GM12892 (cell line): Measurements from ENCODE around the gene CYP19A1.

Experiments used
- POLR2A ChIP-seq: IDR thresholded peaks from 2 replicates; pipeline ENCODE4 v1.6.1; 2011; ENCODE audit warnings: low read depth, low read length, control low read depth
- POLR2AphosphoS5 ChIP-seq: IDR thresholded peaks from 2 replicates; pipeline ENCODE4 v1.6.1; 2011; ENCODE audit warnings: low read depth, low read length, control low read depth
- TAF1 ChIP-seq: IDR thresholded peaks from 2 replicates; pipeline ENCODE4 v1.6.1; 2011; ENCODE audit warnings: low read depth, mild to moderate bottlenecking, control low read depth, low read length, borderline replicate concordance

DNA sequence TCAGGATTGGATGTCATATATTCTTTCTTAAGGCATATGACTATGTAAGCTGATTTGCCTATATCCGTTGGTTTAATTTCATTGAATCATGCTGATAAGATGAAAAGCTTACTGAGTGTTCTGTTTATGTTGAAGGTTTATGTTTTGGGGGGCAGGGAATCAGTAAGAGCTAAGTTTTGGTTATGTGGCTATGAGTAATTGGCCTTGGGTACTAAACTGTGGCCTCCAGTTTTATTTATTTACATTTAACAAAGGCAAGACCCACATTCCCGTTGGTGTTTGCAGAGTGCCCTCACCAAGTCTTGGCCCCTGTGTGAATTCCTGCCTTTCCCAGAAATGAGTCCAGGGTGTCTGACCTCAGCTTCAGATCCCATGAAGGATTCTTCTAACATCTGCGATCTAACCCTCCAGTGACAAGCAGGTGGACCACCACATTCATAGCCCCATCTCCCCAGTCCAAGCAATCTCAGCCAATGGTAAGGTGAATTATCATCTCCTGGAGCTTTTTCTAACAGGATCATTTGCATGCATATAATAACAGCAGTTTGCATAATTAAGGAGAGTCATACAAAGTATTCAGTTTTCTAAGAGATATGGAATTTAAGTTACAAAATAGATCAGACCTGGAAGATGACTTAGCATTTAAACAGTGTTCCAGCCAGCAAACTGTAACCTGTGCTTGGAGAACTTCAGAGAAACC is 30.5 kb upstream of the CYP19A1 start:
- TF ChIP-seq POLR2AphosphoS5 (no peak), POLR2A (no peak), TAF1 (no peak)
